NCI-H226 (cell line): ENCODE data around the gene GMPPA.

Experiments
- DNase-seq: peaks from one replicate; pipeline ENCODE4 v3.0.0-alpha.2; 2015

GMPPA gene

GRCh38 chr2:219522111-219523030 lies 23.7 kb downstream of the GMPPA start:
- peak; percentile 77 for DNase-seq

DNA sequence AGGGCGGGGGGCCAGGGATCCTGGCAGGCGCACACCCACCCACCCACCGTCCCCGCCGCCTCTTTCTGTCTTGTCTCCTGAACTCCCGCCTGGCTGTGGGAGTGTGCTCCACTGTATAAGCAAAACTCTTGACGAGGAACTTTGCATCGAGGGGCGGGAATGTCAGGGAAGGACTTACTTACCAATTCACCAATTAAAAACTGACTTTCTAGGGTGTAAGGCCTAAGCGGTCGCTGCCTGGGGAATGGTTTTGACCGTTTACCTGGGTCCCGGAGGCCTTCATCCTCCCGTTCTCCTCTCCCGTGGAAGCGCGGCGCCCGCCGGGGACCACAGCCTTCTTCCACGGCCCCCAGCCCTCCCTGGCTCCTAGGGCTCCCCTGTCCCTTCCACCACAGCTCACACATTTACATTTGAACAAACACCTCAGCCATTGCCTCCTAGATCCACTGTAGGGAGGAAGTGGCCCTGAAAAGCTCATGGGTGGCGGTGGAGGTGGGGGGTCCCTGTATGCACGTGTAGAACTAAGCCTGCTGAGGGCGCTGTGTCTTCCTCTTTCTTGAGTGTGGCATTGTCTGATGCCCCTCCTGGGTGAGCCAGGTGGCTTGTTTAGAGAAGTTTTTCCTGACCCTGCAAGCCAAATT lies 24.5 kb downstream of the GMPPA start:
- no peak for DNase-seq

DNA sequence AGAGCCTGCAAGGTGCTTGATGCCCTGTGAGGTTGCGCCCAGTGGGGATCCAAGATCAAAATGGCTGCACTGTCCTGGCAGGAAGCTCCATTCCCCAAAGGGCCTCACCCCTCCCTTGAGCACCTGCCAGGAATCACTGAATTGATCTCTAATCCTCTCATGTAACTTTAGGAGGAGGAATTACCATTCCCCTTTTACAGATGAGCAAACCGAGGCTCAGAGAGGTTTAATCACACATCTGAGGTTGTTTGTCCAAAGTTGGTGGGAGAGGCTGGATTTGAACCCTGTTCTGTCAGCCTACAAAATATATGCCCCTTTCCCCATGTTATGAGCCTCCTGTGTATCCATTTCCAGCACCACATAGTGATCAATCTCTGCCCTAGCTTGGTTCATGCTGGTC lies 26.1 kb downstream of the GMPPA start:
- DNase-seq: no peak

GRCh38 chr2:219525533-219526232 lies 27.0 kb downstream of the GMPPA start:
- DNase-seq: peak; percentile 63

- DNase-seq: no peak
These were observed 27.8 kb downstream of the GMPPA start for GRCh38 chr2:219526320-219527075.

GRCh38 chr2:219527076-219527394 lies 28.3 kb downstream of the GMPPA start:
- no peak for DNase-seq

DNA sequence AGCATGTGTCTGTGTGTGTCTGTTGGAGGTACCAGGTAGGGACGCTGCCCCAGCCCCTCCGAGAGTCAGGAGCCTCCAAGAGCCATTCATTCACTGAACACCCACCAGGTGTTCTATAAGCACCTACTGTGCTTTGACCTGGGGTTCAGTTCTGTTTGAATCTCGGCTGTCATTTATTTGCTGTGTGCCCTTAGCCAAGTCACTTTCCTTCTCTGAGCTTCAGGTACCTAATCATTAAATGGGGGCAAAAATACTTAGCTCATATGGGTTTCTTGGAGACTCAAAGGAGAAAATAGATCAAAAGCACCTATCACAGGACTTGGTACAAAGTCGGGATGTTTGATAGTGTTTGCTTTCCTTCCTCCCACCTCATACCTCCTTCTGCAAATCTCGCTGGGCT lies 28.8 kb downstream of the GMPPA start:
- DNase-seq: no peak

GRCh38 chr2:219530048-219530963 lies 31.6 kb downstream of the GMPPA start:
- peak; percentile 64 for DNase-seq

- no peak for DNase-seq
These were observed 33.1 kb downstream of the GMPPA start for GRCh38 chr2:219531639-219532377.

GRCh38 chr2:219532378-219532649 lies 33.6 kb downstream of the GMPPA start:
- DNase-seq: no peak

GRCh38 chr2:219533930-219534661 lies 35.4 kb downstream of the GMPPA start:
- DNase-seq: no peak

GRCh38 chr2:219536425-219536824 lies 37.7 kb downstream of the GMPPA start:
- DNase-seq: no peak

DNA sequence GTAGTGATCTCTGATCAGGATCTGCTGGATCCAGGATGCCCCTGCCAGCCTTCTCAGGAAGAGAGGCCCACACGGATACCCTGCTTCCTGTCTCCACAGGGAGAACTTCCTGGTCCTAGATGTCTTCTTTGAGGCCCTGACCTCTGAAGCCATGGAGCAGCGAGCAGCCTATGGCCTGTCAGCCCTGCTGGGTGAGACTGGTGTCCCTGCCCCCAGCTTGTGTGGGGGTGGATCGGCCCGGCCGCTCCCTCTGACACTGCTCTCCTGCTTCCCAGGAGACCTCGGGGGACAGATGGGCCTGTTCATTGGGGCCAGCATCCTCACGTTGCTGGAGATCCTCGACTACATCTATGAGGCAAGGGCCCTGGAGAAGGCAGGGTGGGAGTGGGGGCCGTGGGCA lies 38.3 kb downstream of the GMPPA start:
- DNase-seq: no peak

GRCh38 chr2:219537657-219538488 lies 39.2 kb downstream of the GMPPA start:
- no peak for DNase-seq

- no peak for DNase-seq
These were observed 39.8 kb downstream of the GMPPA start for GRCh38 chr2:219538504-219538951.

DNA sequence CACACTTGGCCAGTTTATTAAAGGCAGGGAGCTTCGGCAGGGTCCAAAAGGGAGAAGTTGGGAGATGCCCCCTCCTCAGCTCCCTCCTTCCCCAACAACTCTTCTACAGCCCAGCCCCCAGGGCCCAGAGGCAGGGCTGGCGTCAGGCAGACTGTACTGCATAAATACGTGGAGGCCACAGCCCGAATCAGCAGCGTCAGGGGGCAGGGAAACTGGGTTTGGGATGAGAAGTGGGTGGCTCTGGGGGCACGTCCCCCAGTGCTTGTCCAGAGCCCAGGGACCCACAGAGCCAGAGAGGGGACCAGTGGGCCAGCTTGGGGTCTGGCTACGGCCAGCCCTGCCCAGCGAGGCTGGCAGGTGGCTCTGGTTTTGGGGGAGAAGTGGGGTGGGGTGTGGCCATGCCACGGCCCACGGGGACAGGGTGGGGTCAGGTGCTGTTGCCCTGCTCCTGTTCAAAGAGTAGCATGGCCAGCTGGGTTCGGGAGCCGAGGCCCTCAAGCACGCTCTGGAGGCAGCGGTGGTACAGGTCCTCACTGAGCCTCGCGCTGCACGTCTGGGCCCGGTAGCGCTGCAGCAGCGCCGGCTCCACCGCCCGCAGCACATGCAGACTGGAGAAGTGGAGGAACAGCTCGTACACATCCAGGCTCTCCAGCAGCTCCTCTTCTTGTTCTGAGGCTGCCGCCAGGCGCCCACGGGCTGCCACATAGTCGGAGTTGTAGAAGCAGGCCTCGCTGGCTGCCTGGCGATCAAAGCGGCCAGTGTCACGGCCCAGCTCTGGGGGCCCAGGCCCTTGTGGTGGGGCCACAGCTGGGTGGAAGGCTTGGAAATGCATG lies 40.5 kb downstream of the GMPPA start:
- no peak for DNase-seq

GRCh38 chr2:219539926-219540678 lies 41.4 kb downstream of the GMPPA start:
- no peak for DNase-seq
